ENCODE results near the gene WDR55. TPM values are rescaled to one million over a fixed set of nuclear protein-coding genes. Genes with fewer than 3 reads are reported as not detected.
"Not testable (repeated sequence)": the region's sequence is repeated elsewhere in the genome, so short reads cannot be mapped to it uniquely, and the experiment has no call there.

WDR55 gene
- total RNA-seq, 1 donor from 2014 or later = 26.0 TPM

DNA sequence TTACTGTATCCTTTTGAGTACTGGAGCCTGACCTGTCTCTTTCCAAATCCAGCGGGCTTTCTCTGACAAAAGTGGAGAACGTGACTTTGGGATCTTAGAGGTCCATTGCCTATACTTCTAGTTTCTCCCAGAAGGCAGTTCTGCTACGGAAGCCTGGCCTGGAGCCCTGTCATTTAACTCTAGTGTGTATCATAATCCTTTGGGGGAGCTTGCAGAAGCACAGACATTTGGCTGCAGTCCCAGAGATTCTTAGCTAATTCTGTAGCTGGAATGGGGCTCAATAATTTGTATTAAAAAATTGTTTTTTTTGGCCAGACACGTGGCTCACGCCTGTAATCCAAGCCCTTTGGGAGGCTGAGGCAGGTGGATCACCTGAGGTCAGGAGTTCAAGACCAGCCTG lies 29.6 kb downstream of the WDR55 start:
- no peaks in the 10 kb centered on the region for H3K9me3 Mint-ChIP-seq
- no peak for DNase-seq (ENCODE audit: low spot score in 2 of 2, unreplicated experiment in 2 of 2)
- no peaks in the 10 kb centered on the region for H3K27me3 Mint-ChIP-seq (ENCODE audit: low read depth)
- H3K36me3 Mint-ChIP-seq = peaks cover 38% of the 10 kb centered on the region
- H3K27ac Mint-ChIP-seq = no peak overlapping the region
- TF ChIP-seq CTCF (IDR thresholded peaks at IDR 0.05; ENCODE audit: unreplicated experiment) = no peak
- H3K4me1 Mint-ChIP-seq = peaks cover 27% of the 10 kb centered on the region
- no peak overlapping the region for H3K4me3 Mint-ChIP-seq

DNA sequence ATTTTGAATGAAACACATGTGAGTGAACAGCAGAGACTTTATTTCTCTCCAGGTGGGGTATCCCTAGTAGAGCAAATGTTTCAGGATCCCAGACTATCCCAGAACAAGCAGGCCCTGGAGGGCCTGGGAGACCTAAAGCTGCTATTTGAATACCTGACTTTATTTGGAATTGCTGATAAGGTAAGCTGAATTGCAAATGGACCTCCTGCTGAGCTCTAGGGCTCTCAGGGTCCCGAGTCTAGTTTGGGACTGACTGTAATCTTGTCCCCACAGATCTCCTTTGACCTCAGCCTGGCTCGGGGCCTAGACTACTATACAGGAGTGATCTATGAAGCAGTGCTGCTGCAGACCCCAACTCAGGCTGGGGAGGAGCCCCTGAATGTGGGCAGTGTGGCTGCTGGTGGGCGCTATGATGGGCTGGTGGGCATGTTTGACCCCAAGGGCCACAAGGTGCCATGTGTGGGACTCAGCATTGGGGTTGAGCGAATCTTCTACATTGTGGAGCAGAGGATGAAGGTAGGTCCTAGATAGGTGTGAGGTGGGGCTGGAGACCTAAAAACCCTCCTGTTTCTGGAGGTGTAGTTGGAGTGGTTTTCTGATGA lies 32.3 kb downstream of the WDR55 start:
- no peak overlapping the region for H3K27ac Mint-ChIP-seq
- H3K9me3 Mint-ChIP-seq = no peaks in the 10 kb centered on the region
- TF ChIP-seq CTCF (IDR thresholded peaks at IDR 0.05; ENCODE audit: unreplicated experiment) = no peak
- no peaks in the 10 kb centered on the region for H3K27me3 Mint-ChIP-seq (ENCODE audit: low read depth)
- H3K4me1 Mint-ChIP-seq = peaks cover 31% of the 10 kb centered on the region
- H3K36me3 Mint-ChIP-seq = peaks cover 37% of the 10 kb centered on the region
- no peak overlapping the region for H3K4me3 Mint-ChIP-seq
- no peak for DNase-seq (ENCODE audit: low spot score in 2 of 2, unreplicated experiment in 2 of 2)

- Mint-ChIP-seq H3K4me1 (peaks cover 22% of the 10 kb centered on the region), H3K27ac (peak within 1 kb of the TSS; percentile 93), H3K9me3 (no peaks in the 10 kb centered on the region), H3K27me3 (ENCODE audit: low read depth) (no peaks in the 10 kb centered on the region), H3K4me3 (peak within 1 kb of the TSS; percentile 98), H3K36me3 (peaks cover 50% of the 10 kb centered on the region)
- TF ChIP-seq CTCF (IDR thresholded peaks at IDR 0.05; ENCODE audit: unreplicated experiment) = no peak
- peak; percentile 82 to 87 for DNase-seq (ENCODE audit: low spot score in 2 of 2, unreplicated experiment in 2 of 2)
These were observed 35.8 kb downstream of the WDR55 start, which contains the start of gene ZMAT2 for GRCh38 chr5:140700177-140701144. TSS of gene ZMAT2 (plus strand) at chr5:140700447. CDS start at chr5:140700461, 14 bp downstream.

GRCh38 chr5:140707812-140708211 lies 43.1 kb downstream of the WDR55 start:
- Mint-ChIP-seq H3K9me3 (no peaks in the 10 kb centered on the region), H3K4me3 (no peak overlapping the region), H3K4me1 (peaks cover 9% of the 10 kb centered on the region), H3K27me3 (ENCODE audit: low read depth) (no peaks in the 10 kb centered on the region), H3K27ac (peak overlapping the region; percentile 4), H3K36me3 (peaks cover 24% of the 10 kb centered on the region)
- DNase-seq (ENCODE audit: low spot score in 2 of 2, unreplicated experiment in 2 of 2) = no peak
- no peak for TF ChIP-seq CTCF (IDR thresholded peaks at IDR 0.05; ENCODE audit: unreplicated experiment)

GRCh38 chr5:140708787-140709186 lies 44.1 kb downstream of the WDR55 start:
- not testable (repeated sequence) for DNase-seq (ENCODE audit: low spot score in 2 of 2, unreplicated experiment in 2 of 2); H3K4me1 Mint-ChIP-seq; H3K9me3 Mint-ChIP-seq; H3K27ac Mint-ChIP-seq; H3K27me3 Mint-ChIP-seq (ENCODE audit: low read depth); H3K4me3 Mint-ChIP-seq
- H3K36me3 Mint-ChIP-seq = peaks cover 20% of the 10 kb centered on the region
